Measurements from ENCODE around the gene TBC1D4.

DNA sequence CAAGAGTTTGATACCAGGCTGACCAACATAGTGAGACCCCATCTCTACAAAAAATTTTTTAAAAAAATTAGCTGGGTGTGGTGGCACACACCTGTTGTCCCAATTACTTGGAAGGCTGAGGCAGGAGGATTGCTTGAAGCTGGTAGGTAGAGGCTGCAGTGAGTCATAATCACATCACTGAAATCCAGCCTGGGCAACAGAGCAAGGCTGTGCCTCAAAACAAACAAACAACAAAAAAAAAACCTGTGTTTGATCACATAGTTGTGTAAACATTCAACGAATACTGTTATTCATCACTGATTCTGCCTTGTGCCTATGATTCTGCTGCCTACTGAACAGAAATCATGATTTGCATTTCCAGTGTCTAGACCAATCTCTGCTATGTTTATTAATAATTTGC lies 134.0 kb downstream of the TBC1D4 start:
- TF ChIP-seq POLR2A (IDR thresholded peaks at IDR 0.05) (no peak), CTCF (IDR thresholded peaks at IDR 0.05) (no peak)

Data from right lobe of liver (tissue), 4 donors.